K562 (cell line): ENCODE measurements around the gene FLAD1. TPM values are rescaled to one million over a fixed set of nuclear protein-coding genes. Genes with fewer than 3 reads are reported as not detected.

ENCODE experiments used
- CHD2 ChIP-seq: IDR thresholded peaks from 2 replicates; pipeline ENCODE4 v1.6.1; 2011; ENCODE audit warnings: low read depth, low read length
- E2F6 ChIP-seq, 2 experiments: IDR thresholded peaks; 2 replicates each; pipeline ENCODE4 v1.6.1; 2011; ENCODE audit warnings: borderline replicate concordance in 1 of 2, control low read depth in 1 of 2, low read depth in 1 of 2, low read length in 1 of 2, mild to moderate bottlenecking in 1 of 2, mixed read lengths in 1 of 2, moderate library complexity in 1 of 2; ENCODE audit not compliant: insufficient read depth in 1 of 2, insufficient read length in 1 of 2, poor library complexity in 1 of 2, severe bottlenecking in 1 of 2; ENCODE audit errors: extremely low read depth in 1 of 2
- ETV5 ChIP-seq: sonication (generic); formaldehyde crosslinking; IDR thresholded peaks from 2 replicates; pipeline ENCODE4 v1.4.0; 2020; ENCODE audit warnings: low read depth, mild to moderate bottlenecking, missing genetic modification reagents
- GABPA ChIP-seq: fragments of 200-800 bp; sonication (Bioruptor generic); conservative IDR thresholded peaks from 2 replicates; pipeline ENCODE4 v1.6.1; 2016; ENCODE audit warnings: low read depth, missing genetic modification characterization, missing compliant biosample characterization
- TFE3 ChIP-seq: fragments of 450-650 bp; formaldehyde crosslinking; IDR thresholded peaks from 2 replicates; pipeline ENCODE4 v1.4.0; 2020; ENCODE audit warnings: mild to moderate bottlenecking, mixed read lengths
- ZBTB11 ChIP-seq, 3 experiments: fragments of 200-800 bp in 1 of 3; fragments of 250-450 bp in 1 of 3; fragments of 450-650 bp in 1 of 3; sonication (Bioruptor Pico) in 1 of 3; sonication (Bioruptor generic) in 1 of 3; formaldehyde crosslinking in 1 of 3; IDR thresholded peaks; 2 replicates each; pipeline versions ENCODE4 v1.6.1 to v1.8.0; 2016 to 2022; ENCODE audit warnings: mild to moderate bottlenecking in 2 of 3, missing genetic modification characterization in 2 of 3, missing compliant biosample characterization in 1 of 3, moderate library complexity in 1 of 3
- polyA plus RNA-seq, 8 experiments: library from polyadenylated mRNA; depleted of rRNA in 4 of 8; stranded (reverse) in 5 of 8; unstranded in 3 of 8; fragments of >200 nt; fragmentation: Nextera tagmentation in 2 of 8; fragmentation: Illumina TruSeq in 1 of 8; extraction: Ambion mirVana in 2 of 8; extraction: Trizol in 1 of 8; gene quantifications; 2 replicates each; pipeline versions ENCODE4 v1.2.1 to v1.2.3, GENCODE V29; 2011 to 2014; ENCODE audit warnings: inconsistent platforms in 1 of 8, missing spikeins in 1 of 8
- total RNA-seq, 7 experiments: library from RNA; depleted of rRNA in 6 of 7; stranded (reverse); fragments of >200 nt in 6 of 7; fragmentation: Illumina TruSeq in 2 of 7; extraction: Trizol in 2 of 7; gene quantifications; 2 replicates each; pipeline versions ENCODE4 v1.2.1 to v1.2.3, GENCODE V29; 2011 to 2021; ENCODE audit warnings: low replicate concordance in 1 of 7
- TF ChIP-seq, protein P1 (sequence below): fragments of 200-800 bp; sonication (Bioruptor generic); IDR thresholded peaks from 2 replicates; pipeline ENCODE4 v1.6.1; 2017; ENCODE audit warnings: missing genetic modification characterization, missing compliant biosample characterization
- TF ChIP-seq, protein P2 (sequence below): fragments of 450-650 bp; IDR thresholded peaks from 2 replicates; pipeline ENCODE4 v1.6.1; 2017; ENCODE audit warnings: antibody characterized with exemption, mild to moderate bottlenecking
- TF ChIP-seq, protein P3 (sequence below): sonication (generic); formaldehyde crosslinking; IDR thresholded peaks from 2 replicates; pipeline ENCODE4 v1.8.0; 2023; ENCODE audit warnings: mild to moderate bottlenecking, missing genetic modification reagents

FLAD1 gene
- total and polyA plus RNA-seq, 9 of the 15 experiments (the other 6 are each of a cell fraction or from before 2014, with no cell fraction given) = 24.9 to 85.8 (median 67.0) TPM

GRCh38 chr1:154982897-154983648, at the start of gene FLAD1 (continued):
- TF ChIP-seq, protein P1, sequence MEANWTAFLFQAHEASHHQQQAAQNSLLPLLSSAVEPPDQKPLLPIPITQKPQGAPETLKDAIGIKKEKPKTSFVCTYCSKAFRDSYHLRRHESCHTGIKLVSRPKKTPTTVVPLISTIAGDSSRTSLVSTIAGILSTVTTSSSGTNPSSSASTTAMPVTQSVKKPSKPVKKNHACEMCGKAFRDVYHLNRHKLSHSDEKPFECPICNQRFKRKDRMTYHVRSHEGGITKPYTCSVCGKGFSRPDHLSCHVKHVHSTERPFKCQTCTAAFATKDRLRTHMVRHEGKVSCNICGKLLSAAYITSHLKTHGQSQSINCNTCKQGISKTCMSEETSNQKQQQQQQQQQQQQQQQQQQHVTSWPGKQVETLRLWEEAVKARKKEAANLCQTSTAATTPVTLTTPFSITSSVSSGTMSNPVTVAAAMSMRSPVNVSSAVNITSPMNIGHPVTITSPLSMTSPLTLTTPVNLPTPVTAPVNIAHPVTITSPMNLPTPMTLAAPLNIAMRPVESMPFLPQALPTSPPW (CRISPR knock-in tag) = peak; percentile 75
- TF ChIP-seq ETV5 (CRISPR knock-in tag) (no peak; the same call in none of the 2 replicates), GABPA (tag) (peak; percentile 97), CHD2 (peak; percentile 92), TFE3 (CRISPR knock-in tag) (peak; percentile 85), ZBTB11 (CRISPR knock-in tag; IDR thresholded peaks at IDR 0.05) (0 out of 6 replicates have a peak, but pooled peaks of 1 of the 3 experiments have one; percentile 47), E2F6 (IDR thresholded peaks at IDR 0.05; ENCODE audit: borderline replicate concordance in 1 of 2, extremely low read depth in 1 of 2, insufficient read depth in 1 of 2, insufficient read length in 1 of 2, low read depth in 1 of 2, low read length in 1 of 2, poor library complexity in 1 of 2, severe bottlenecking in 1 of 2) (peak; percentile 94 to 97)
- TF ChIP-seq, protein P2, sequence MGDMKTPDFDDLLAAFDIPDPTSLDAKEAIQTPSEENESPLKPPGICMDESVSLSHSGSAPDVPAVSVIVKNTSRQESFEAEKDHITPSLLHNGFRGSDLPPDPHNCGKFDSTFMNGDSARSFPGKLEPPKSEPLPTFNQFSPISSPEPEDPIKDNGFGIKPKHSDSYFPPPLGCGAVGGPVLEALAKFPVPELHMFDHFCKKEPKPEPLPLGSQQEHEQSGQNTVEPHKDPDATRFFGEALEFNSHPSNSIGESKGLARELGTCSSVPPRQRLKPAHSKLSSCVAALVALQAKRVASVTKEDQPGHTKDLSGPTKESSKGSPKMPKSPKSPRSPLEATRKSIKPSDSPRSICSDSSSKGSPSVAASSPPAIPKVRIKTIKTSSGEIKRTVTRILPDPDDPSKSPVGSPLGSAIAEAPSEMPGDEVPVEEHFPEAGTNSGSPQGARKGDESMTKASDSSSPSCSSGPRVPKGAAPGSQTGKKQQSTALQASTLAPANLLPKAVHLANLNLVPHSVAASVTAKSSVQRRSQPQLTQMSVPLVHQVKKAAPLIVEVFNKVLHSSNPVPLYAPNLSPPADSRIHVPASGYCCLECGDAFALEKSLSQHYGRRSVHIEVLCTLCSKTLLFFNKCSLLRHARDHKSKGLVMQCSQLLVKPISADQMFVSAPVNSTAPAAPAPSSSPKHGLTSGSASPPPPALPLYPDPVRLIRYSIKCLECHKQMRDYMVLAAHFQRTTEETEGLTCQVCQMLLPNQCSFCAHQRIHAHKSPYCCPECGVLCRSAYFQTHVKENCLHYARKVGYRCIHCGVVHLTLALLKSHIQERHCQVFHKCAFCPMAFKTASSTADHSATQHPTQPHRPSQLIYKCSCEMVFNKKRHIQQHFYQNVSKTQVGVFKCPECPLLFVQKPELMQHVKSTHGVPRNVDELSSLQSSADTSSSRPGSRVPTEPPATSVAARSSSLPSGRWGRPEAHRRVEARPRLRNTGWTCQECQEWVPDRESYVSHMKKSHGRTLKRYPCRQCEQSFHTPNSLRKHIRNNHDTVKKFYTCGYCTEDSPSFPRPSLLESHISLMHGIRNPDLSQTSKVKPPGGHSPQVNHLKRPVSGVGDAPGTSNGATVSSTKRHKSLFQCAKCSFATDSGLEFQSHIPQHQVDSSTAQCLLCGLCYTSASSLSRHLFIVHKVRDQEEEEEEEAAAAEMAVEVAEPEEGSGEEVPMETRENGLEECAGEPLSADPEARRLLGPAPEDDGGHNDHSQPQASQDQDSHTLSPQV = peak; percentile 77; the same call in 1 of the 2 replicates
- TF ChIP-seq, protein P3, sequence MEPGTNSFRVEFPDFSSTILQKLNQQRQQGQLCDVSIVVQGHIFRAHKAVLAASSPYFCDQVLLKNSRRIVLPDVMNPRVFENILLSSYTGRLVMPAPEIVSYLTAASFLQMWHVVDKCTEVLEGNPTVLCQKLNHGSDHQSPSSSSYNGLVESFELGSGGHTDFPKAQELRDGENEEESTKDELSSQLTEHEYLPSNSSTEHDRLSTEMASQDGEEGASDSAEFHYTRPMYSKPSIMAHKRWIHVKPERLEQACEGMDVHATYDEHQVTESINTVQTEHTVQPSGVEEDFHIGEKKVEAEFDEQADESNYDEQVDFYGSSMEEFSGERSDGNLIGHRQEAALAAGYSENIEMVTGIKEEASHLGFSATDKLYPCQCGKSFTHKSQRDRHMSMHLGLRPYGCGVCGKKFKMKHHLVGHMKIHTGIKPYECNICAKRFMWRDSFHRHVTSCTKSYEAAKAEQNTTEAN (CRISPR knock-in tag) = peak; percentile 31; the same call in 1 of the 2 replicates
